Adrenal gland (tissue), 5 donors: ENCODE data around the gene FHIT.

Experiments used
- CTCF ChIP-seq, 6 experiments: fragments of 450-650 bp in 4 of 6; fragments of 200-600 bp in 2 of 6; sonication (generic) in 1 of 6; IDR thresholded peaks; 1 replicate in 5 of 6; 2 replicates in 1 of 6; pipeline versions ENCODE4 v1.5.1 to v1.8.0; 2016 to 2021; ENCODE audit warnings: antibody characterized with exemption in 6 of 6, mild to moderate bottlenecking in 2 of 6, moderate library complexity in 1 of 6
- POLR2A ChIP-seq, 2 donors: fragments of 450-650 bp; IDR thresholded peaks; one replicate each; pipeline ENCODE4 v1.6.1; 2017; ENCODE audit warnings: antibody characterized with exemption in 2 of 2, mild to moderate bottlenecking in 2 of 2, moderate library complexity in 1 of 2
- donor health status: DM: no; HTN: no; CAD: no.

GRCh38 chr3:60708191-60708975 is 542.9 kb downstream of the FHIT start:
- TF ChIP-seq CTCF (IDR thresholded peaks at IDR 0.05) (no peak), POLR2A (IDR thresholded peaks at IDR 0.05) (no peak)
